ENCODE results near the gene MTG2.

- no peak for TF ChIP-seq POLR2A (IDR thresholded peaks at IDR 0.05)
- TF ChIP-seq, protein P1, sequence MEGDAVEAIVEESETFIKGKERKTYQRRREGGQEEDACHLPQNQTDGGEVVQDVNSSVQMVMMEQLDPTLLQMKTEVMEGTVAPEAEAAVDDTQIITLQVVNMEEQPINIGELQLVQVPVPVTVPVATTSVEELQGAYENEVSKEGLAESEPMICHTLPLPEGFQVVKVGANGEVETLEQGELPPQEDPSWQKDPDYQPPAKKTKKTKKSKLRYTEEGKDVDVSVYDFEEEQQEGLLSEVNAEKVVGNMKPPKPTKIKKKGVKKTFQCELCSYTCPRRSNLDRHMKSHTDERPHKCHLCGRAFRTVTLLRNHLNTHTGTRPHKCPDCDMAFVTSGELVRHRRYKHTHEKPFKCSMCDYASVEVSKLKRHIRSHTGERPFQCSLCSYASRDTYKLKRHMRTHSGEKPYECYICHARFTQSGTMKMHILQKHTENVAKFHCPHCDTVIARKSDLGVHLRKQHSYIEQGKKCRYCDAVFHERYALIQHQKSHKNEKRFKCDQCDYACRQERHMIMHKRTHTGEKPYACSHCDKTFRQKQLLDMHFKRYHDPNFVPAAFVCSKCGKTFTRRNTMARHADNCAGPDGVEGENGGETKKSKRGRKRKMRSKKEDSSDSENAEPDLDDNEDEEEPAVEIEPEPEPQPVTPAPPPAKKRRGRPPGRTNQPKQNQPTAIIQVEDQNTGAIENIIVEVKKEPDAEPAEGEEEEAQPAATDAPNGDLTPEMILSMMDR (IDR thresholded peaks at IDR 0.05), result no peak
Measured at GRCh38 chr20:62196286-62196685, 13.5 kb downstream of the MTG2 start.
